HepG2 (cell line): ENCODE results near the gene MAJIN. TPM values are rescaled to one million over a fixed set of nuclear protein-coding genes. Genes with fewer than 3 reads are reported as not detected.

Experiments used
- AGO1 ChIP-seq: fragments of 200-400 bp; formaldehyde crosslinking; IDR thresholded peaks from 2 replicates; pipeline ENCODE4 v1.6.1; 2017; ENCODE audit warnings: mild to moderate bottlenecking, low read depth, low read length, moderate library complexity; ENCODE audit not compliant: poor library complexity, severe bottlenecking
- ARID2 ChIP-seq: sonication (generic); formaldehyde crosslinking; IDR thresholded peaks from 2 replicates; pipeline ENCODE4 v1.8.1; 2022; ENCODE audit warnings: mild to moderate bottlenecking, missing genetic modification reagents, borderline replicate concordance
- BCL6 ChIP-seq: IDR thresholded peaks from 2 replicates; pipeline ENCODE4 v1.6.1; 2016; ENCODE audit warnings: missing genetic modification reagents, missing compliant biosample characterization
- HNF1A ChIP-seq, 2 experiments: sonication (generic) in 1 of 2; formaldehyde crosslinking in 1 of 2; IDR thresholded peaks; 2 replicates each; pipeline versions ENCODE4 v1.4.0 to v1.6.1; 2016 to 2020; ENCODE audit warnings: borderline replicate concordance in 1 of 2, low read depth in 1 of 2, mild to moderate bottlenecking in 1 of 2, missing genetic modification reagents in 1 of 2
- HOXA5 ChIP-seq: sonication (generic); formaldehyde crosslinking; IDR thresholded peaks from 2 replicates; pipeline ENCODE4 v1.4.0; 2020; ENCODE audit warnings: missing genetic modification reagents
- IKZF1 ChIP-seq: fragments of 450-650 bp; IDR thresholded peaks from 2 replicates; pipeline ENCODE4 v1.7.1; 2016
- KAT8 ChIP-seq: IDR thresholded peaks from 2 replicates; pipeline ENCODE4 v1.6.1; 2016; ENCODE audit warnings: missing genetic modification reagents, missing compliant biosample characterization
- KLF12 ChIP-seq: sonication (generic); formaldehyde crosslinking; IDR thresholded peaks from 2 replicates; pipeline ENCODE4 v1.4.0; 2020; ENCODE audit warnings: missing genetic modification reagents, borderline replicate concordance
- MAF1 ChIP-seq: sonication (generic); formaldehyde crosslinking; IDR thresholded peaks from 2 replicates; pipeline ENCODE4 v1.5.0; 2020; ENCODE audit warnings: missing genetic modification reagents, borderline replicate concordance
- NAIF1 ChIP-seq: sonication (generic); formaldehyde crosslinking; IDR thresholded peaks from 2 replicates; pipeline ENCODE4 v1.5.0; 2020; ENCODE audit warnings: mild to moderate bottlenecking, missing genetic modification reagents, borderline replicate concordance
- ONECUT2 ChIP-seq: sonication (generic); formaldehyde crosslinking; IDR thresholded peaks from 2 replicates; pipeline ENCODE4 v1.4.0; 2020; ENCODE audit warnings: missing genetic modification reagents
- RELA ChIP-seq: sonication (generic); formaldehyde crosslinking; IDR thresholded peaks from 2 replicates; pipeline ENCODE4 v1.4.0; 2020; ENCODE audit warnings: missing genetic modification reagents
- SALL2 ChIP-seq: sonication (generic); formaldehyde crosslinking; IDR thresholded peaks from 2 replicates; pipeline ENCODE4 v1.8.1; 2023; ENCODE audit warnings: mild to moderate bottlenecking, missing genetic modification reagents, inconsistent platforms
- SMAD3 ChIP-seq: sonication (generic); formaldehyde crosslinking; IDR thresholded peaks from 2 replicates; pipeline ENCODE4 v1.4.0; 2020; ENCODE audit warnings: missing genetic modification reagents
- SNAI1 ChIP-seq: sonication (generic); formaldehyde crosslinking; IDR thresholded peaks from 2 replicates; pipeline ENCODE4 v1.5.0; 2020; ENCODE audit warnings: mild to moderate bottlenecking, missing genetic modification reagents, borderline replicate concordance
- STAT6 ChIP-seq: sonication (generic); formaldehyde crosslinking; IDR thresholded peaks from 2 replicates; pipeline ENCODE4 v1.4.0; 2020; ENCODE audit warnings: missing genetic modification reagents, mild to moderate bottlenecking, borderline replicate concordance
- TARDBP ChIP-seq: sonication (generic); formaldehyde crosslinking; IDR thresholded peaks from 2 replicates; pipeline ENCODE4 v1.8.0; 2022; ENCODE audit warnings: mild to moderate bottlenecking, missing genetic modification reagents
- ZBTB26 ChIP-seq: IDR thresholded peaks from 2 replicates; pipeline ENCODE4 v1.6.1; 2016; ENCODE audit warnings: missing compliant biosample characterization, missing genetic modification reagents, borderline replicate concordance
- ZNF576 ChIP-seq: sonication (generic); formaldehyde crosslinking; IDR thresholded peaks from 2 replicates; pipeline ENCODE4 v1.4.0; 2020; ENCODE audit warnings: mild to moderate bottlenecking, missing genetic modification reagents
- ZNF660 ChIP-seq: sonication (generic); formaldehyde crosslinking; IDR thresholded peaks from 2 replicates; pipeline ENCODE4 v1.5.1; 2020; ENCODE audit warnings: mild to moderate bottlenecking, low read depth, missing genetic modification reagents, borderline replicate concordance
- ZNF850 ChIP-seq: sonication (generic); formaldehyde crosslinking; conservative IDR thresholded peaks from 2 replicates; pipeline ENCODE4 v1.9.0; 2021; ENCODE audit warnings: mild to moderate bottlenecking, missing genetic modification reagents
- polyA plus RNA-seq, 8 experiments: library from polyadenylated mRNA; depleted of rRNA in 3 of 8; stranded (reverse) in 7 of 8; unstranded in 1 of 8; fragments of >200 nt; fragmentation: Illumina TruSeq in 4 of 8; extraction: Trizol in 4 of 8; gene quantifications; 2 replicates each; pipeline versions ENCODE4 v1.2.1 to v1.2.3, GENCODE V29; 2011 to 2016; ENCODE audit warnings: low read depth in 4 of 8, missing spikeins in 1 of 8, mixed read lengths in 1 of 8; ENCODE audit not compliant: insufficient read depth in 1 of 8
- total RNA-seq, 5 experiments: library from RNA; depleted of rRNA; stranded (reverse); fragments of >200 nt; fragmentation: Illumina TruSeq; extraction: Trizol; gene quantifications; 2 replicates each; pipeline ENCODE4 v1.2.3, GENCODE V29; 2016; ENCODE audit warnings: low read depth in 1 of 5

MAJIN gene
- total and polyA plus RNA-seq, 2 of the 13 experiments (the other 11 are each of a cell fraction or from before 2014, with no cell fraction given), result not detected

- TF ChIP-seq STAT6 (CRISPR knock-in tag), result no peak
- TF ChIP-seq ZNF850, result no peak
- TF ChIP-seq KLF12 (CRISPR knock-in tag), result no peak
- no peak for TF ChIP-seq ONECUT2 (CRISPR knock-in tag)
- TF ChIP-seq IKZF1, result no peak
- no peak for TF ChIP-seq SNAI1 (CRISPR knock-in tag)
- no peak for TF ChIP-seq HNF1A (IDR thresholded peaks at IDR 0.05; ENCODE audit: low read depth)
- TF ChIP-seq HNF1A (CRISPR knock-in tag; IDR thresholded peaks at IDR 0.05; ENCODE audit: borderline replicate concordance), result no peak
- no peak for TF ChIP-seq ZBTB26
- TF ChIP-seq MAF1 (CRISPR knock-in tag), result no peak
- no peak for TF ChIP-seq AGO1
- TF ChIP-seq TARDBP (CRISPR knock-in tag), result no peak
- no peak for TF ChIP-seq ZNF660
- TF ChIP-seq KAT8 (CRISPR knock-in tag), result no peak; the same call in 1 of the 2 replicates
- no peak for TF ChIP-seq ZNF576 (CRISPR knock-in tag)
- no peak for TF ChIP-seq RELA (CRISPR knock-in tag)
- no peak for TF ChIP-seq HOXA5 (CRISPR knock-in tag)
- peak; percentile 19; the same call in 1 of the 2 replicates for TF ChIP-seq ARID2 (CRISPR knock-in tag)
- no peak; the same call in 1 of the 2 replicates for TF ChIP-seq BCL6 (CRISPR knock-in tag)
- no peak for TF ChIP-seq NAIF1
- TF ChIP-seq SALL2 (CRISPR knock-in tag), result no peak
- no peak; the same call in 1 of the 2 replicates for TF ChIP-seq SMAD3 (CRISPR knock-in tag)
Measured at GRCh38 chr11:65013130-65013887, 41.4 kb upstream of the MAJIN start (continued).
